Mononuclear cell (primary cell): ENCODE measurements around the gene INO80E. TPM values are rescaled to one million over a fixed set of nuclear protein-coding genes. Genes with fewer than 3 reads are reported as not detected.
"Not testable (repeated sequence)": the region's sequence is repeated elsewhere in the genome, so short reads cannot be mapped to it uniquely, and the experiment has no call there.

Experiments used
- H3K27me3 ChIP-seq: 2 replicates; pipeline ENCODE4 v1.6.0; 2011; ENCODE audit warnings: low read length, control low read depth; ENCODE audit not compliant: insufficient read depth
- H3K4me1 ChIP-seq: 2 replicates; pipeline ENCODE4 v1.5.1; 2011; ENCODE audit warnings: mild to moderate bottlenecking, low read length, control low read depth; ENCODE audit not compliant: insufficient read depth
- H3K4me3 ChIP-seq: 2 replicates; pipeline ENCODE4 v1.5.1; 2011; ENCODE audit warnings: mild to moderate bottlenecking, low read length, moderate library complexity
- H3K9me3 ChIP-seq: 2 replicates; pipeline ENCODE4 v1.5.1; 2011; ENCODE audit warnings: low read depth, mild to moderate bottlenecking, control low read depth, low read length
- total RNA-seq: library from RNA; depleted of rRNA; stranded (reverse); fragments of >200 nt; gene quantifications from one replicate; pipeline ENCODE4 v1.2.3, GENCODE V29; 2012

INO80E gene
- total RNA-seq, result 32.0 TPM

DNA sequence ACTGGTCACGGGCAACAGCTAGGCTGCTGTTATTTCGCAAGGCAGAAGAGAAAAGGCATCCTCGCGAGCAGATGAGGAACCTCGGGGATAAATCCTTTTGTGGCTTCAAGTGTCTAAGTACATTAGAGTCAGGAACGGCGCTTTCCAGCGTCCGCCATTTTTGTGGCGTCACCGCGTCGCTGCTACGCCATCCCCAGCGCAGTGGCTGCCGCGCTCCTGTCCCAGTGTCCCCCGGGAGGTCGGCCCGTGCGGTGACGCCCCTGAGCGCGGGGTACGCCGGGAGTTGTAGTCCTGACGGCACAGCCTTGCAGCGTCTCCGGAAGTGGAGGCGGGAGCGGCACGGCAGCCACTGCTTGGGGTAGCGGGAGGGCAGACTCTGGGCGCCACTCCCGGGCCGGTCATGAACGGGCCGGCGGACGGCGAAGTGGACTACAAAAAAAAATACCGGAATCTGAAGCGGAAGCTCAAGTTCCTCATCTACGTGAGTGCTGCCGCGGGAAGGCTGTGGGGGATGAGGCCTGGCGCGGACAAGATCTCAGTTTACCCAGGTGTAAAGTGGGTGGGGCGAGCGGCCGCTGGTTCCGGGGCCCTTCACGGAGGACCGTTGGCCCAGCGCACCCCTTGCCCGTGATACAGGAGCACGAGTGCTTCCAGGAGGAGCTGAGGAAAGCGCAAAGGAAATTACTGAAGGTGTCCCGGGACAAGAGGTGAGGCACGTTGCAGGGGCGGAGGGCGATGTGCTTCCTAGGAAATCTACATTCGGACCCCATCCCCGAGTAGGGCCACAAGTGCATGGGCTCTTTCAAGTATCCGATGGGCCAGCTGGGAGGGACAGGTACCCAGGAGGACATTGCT, at the start of gene INO80E:
TSS of gene INO80E (plus strand) at position 331 of the 855 bp plus-strand sequence. CDS start at position 401, 70 bp downstream.
- Histone ChIP-seq H3K4me1 (peaks cover 28% of the 10 kb centered on the region), H3K9me3 (no peaks in the 10 kb centered on the region), H3K4me3 (peak within 1 kb of the TSS; percentile 96), H3K27me3 (no peaks in the 10 kb centered on the region)

GRCh38 chr16:29947897-29948296, 48.1 kb upstream of the INO80E start:
- Histone ChIP-seq H3K4me3 (no peak overlapping the region), H3K9me3 (no peaks in the 10 kb centered on the region)

GRCh38 chr16:29950806-29951461, 45.1 kb upstream of the INO80E start:
- Histone ChIP-seq H3K4me3 (no peak overlapping the region), H3K9me3 (no peaks in the 10 kb centered on the region), H3K27me3 (no peaks in the 10 kb centered on the region), H3K4me1 (no peaks in the 10 kb centered on the region)

More at GRCh38 chr16:29947897-29948296, 48.1 kb upstream of the INO80E start:
- Histone ChIP-seq H3K27me3 (no peaks in the 10 kb centered on the region), H3K4me1 (no peaks in the 10 kb centered on the region)

- no peaks in the 10 kb centered on the region for H3K27me3 ChIP-seq
- no peaks in the 10 kb centered on the region for H3K4me1 ChIP-seq
- no peak overlapping the region for H3K4me3 ChIP-seq
- no peaks in the 10 kb centered on the region for H3K9me3 ChIP-seq
Observed at GRCh38 chr16:29951625-29952365, 44.2 kb upstream of the INO80E start.

DNA sequence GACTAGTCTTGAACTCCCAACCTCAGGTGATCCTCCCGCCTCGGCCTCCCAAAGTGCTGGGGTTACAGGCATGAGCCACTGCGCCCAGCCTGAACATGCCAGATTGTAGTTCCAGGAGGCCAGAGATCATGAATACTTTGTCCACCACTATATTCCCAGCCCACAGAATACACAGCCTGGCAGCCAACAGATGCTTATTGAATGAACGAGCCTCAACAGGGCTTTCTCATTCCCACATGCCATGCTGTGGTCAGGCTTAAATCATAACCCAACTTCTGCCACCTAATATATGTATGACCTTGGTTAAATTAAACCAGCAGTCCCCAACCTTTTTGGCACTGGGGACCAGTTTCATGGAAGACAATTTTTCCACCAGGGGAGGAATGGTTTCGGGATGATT, 37.3 kb upstream of the INO80E start:
- H3K27me3 ChIP-seq, result no peaks in the 10 kb centered on the region
- no peak overlapping the region for H3K4me3 ChIP-seq
- no peaks in the 10 kb centered on the region for H3K9me3 ChIP-seq
- H3K4me1 ChIP-seq, result peaks cover 19% of the 10 kb centered on the region

GRCh38 chr16:29959293-29959692, 36.7 kb upstream of the INO80E start:
- Histone ChIP-seq H3K4me3 (no peak overlapping the region), H3K27me3 (no peaks in the 10 kb centered on the region), H3K9me3 (no peaks in the 10 kb centered on the region), H3K4me1 (peaks cover 19% of the 10 kb centered on the region)

DNA sequence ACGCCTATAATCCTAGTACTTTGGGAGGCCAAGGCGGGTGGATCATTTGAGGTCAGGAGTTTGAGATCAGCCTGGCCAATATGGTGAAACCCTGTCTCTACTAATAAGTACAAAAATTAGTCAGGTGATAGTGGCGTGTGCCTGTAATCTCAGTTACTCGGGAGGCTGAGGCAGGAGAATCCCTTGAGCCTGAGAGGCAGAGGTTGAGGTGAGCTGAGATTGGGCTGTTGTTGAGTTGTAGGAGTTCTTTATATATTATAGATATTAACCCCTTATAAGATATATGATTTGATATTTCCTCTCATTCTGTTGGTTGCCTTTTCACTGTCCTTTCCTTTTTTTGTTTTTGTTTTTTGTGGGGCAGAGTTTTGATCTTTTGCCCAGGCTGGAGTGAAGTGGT, 36.2 kb upstream of the INO80E start:
- H3K27me3 ChIP-seq, H3K4me3 ChIP-seq, H3K9me3 ChIP-seq: not testable (repeated sequence)
- H3K4me1 ChIP-seq, result peaks cover 19% of the 10 kb centered on the region

DNA sequence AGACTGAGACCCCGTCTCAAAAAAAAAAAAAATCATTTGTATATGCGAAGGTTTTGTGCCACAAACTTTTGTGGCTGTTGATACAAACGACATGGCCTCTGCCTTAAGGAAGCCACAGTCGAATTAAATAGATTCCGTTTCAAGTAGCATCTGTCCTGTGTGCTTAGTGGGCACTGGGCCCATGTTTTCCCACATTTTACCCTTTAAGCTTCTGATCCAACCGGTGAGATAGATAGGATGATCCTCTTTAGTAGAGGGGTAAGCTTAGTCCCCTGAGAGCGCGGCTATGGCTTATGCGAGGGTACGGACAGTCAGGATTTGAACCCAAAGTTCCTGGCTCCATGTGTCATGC, 34.9 kb upstream of the INO80E start:
- H3K27me3 ChIP-seq, result no peaks in the 10 kb centered on the region
- H3K9me3 ChIP-seq, result no peaks in the 10 kb centered on the region
- peaks cover 19% of the 10 kb centered on the region for H3K4me1 ChIP-seq
- peak overlapping the region; percentile 71 for H3K4me3 ChIP-seq

- no peaks in the 10 kb centered on the region for H3K9me3 ChIP-seq
- H3K27me3 ChIP-seq, result no peaks in the 10 kb centered on the region
- peaks cover 19% of the 10 kb centered on the region for H3K4me1 ChIP-seq
- peak within 1 kb of the TSS; percentile 71 for H3K4me3 ChIP-seq
Observed at GRCh38 chr16:29961479-29962343, 34.3 kb upstream of the INO80E start, which contains the start of gene TMEM219. TMEM219 (plus strand) TSS chr16:29962079; CDS start chr16:29963144, 1,065 bp downstream.

DNA sequence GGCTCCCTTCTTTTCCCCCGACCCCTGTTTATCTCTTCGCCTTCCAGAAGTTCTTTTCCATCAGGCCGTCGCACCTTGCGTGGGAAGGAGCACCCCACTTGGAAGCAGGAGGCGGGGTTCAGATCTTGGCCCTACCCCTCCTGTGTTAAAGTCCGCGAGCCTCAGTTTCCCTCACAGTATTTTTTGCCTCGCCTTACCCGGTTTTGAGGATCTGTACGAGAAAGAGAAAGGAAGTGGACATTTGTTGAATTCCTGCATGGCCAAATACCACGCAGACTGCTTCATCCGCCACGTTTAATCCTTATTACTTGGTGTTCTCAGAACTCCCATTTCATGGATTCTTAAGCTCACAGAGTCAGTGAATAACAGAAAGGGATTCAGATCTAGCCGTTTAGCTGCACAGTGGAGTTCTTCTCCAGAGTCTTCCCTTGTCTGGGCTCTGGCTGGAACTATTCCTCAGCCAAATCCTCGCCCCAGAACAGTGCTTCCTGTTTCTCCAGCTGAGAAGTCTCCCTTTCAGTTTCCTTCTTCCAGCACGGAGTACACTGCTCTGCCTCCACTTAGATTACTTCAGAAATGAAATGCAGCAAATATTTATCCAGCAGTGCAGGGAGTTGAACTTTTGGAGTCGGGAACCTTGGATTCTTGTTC, 33.6 kb upstream of the INO80E start:
- Histone ChIP-seq H3K27me3 (no peaks in the 10 kb centered on the region), H3K4me3 (peak overlapping the region; percentile 71), H3K9me3 (no peaks in the 10 kb centered on the region)

GRCh38 chr16:29963021-29963743, 32.9 kb upstream of the INO80E start:
- no peak overlapping the region for H3K4me3 ChIP-seq
- no peaks in the 10 kb centered on the region for H3K9me3 ChIP-seq
- H3K27me3 ChIP-seq, result no peaks in the 10 kb centered on the region
- H3K4me1 ChIP-seq, result peaks cover 19% of the 10 kb centered on the region

More for the DNA sequence above, 33.6 kb upstream of the INO80E start:
- peaks cover 19% of the 10 kb centered on the region for H3K4me1 ChIP-seq

DNA sequence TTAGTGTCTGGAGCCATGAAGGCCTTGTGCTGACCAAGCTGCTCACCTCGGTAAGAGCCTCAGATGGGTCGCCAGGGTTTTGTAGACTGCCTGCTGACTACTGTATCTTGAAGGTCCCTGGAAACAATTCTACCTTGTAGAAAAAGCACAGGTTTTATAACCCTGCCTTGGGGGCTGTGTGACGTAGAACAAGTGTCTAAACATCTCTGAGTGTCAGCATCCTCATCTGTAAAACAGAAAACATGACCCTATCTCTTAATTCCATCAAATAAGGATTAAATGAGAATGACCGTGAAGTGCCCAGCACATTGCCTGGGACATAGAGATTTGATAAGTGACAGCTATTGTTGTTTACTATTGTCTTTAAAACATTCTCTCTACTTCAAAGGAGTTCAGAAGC, 27.8 kb upstream of the INO80E start:
- Histone ChIP-seq H3K4me3 (no peak overlapping the region), H3K9me3 (no peaks in the 10 kb centered on the region), H3K27me3 (no peaks in the 10 kb centered on the region), H3K4me1 (peaks cover 10% of the 10 kb centered on the region)

- no peaks in the 10 kb centered on the region for H3K9me3 ChIP-seq
- H3K4me3 ChIP-seq, result no peak overlapping the region
- H3K4me1 ChIP-seq, result peaks cover 32% of the 10 kb centered on the region
- no peaks in the 10 kb centered on the region for H3K27me3 ChIP-seq
Observed at GRCh38 chr16:29971304-29971703, 24.7 kb upstream of the INO80E start.
